ENCODE results near the gene NDUFS6.

Gene NDUFS6

DNA sequence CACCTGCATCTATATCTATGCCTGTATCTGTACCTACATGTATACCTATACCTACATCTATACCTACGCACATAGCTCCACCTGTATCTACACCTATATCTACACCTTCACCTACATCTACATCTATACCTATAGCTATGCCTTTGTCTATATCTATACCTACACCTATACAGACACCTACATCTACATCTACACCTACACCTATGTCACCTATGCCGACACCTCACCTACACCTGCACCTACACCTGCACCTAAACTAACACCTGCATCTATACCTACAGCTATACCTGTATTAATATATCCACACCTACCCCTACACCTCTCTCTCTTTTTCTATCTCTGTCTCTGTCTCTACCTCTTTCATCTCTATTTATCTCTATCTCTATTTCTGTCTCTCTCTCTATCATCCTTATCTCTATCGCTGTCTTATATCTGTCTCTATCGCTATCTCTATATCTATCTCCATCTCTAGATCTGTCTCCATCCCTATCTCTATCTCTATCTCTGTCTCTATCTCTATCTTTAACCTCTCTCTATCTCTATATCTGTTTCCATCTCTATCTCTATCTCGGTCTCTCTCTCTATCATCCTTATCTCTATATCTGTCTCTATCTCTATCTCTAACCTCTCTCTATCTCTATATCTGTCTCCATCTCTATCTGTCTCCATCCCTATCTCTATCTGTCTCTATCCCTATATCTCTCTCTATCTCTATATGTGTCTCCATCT lies 43.7 kb downstream of the NDUFS6 start:
- no peaks in the 10 kb centered on the region for H3K36me3 ChIP-seq (ENCODE audit: control insufficient read depth, insufficient read depth, low read length)
- H3K27ac ChIP-seq (ENCODE audit: insufficient read depth, low read depth, low read length, poor library complexity, severe bottlenecking), result no peak overlapping the region
- peaks cover 13% of the 10 kb centered on the region for H3K27me3 ChIP-seq (ENCODE audit: control insufficient read depth, insufficient read depth, low read length, poor library complexity, severe bottlenecking)
- H3K9me3 ChIP-seq (ENCODE audit: control insufficient read depth, low read length), result no peaks in the 10 kb centered on the region
- H3K4me3 ChIP-seq (ENCODE audit: insufficient read depth, low read depth, low read length), result no peak overlapping the region
- 92 to 93% methylated on average over 5 of the region's 5 CpGs for WGBS, 2 experiments
- peaks cover 10% of the 10 kb centered on the region for H3K4me1 ChIP-seq (ENCODE audit: control insufficient read depth, insufficient read depth, low read length)

DNA sequence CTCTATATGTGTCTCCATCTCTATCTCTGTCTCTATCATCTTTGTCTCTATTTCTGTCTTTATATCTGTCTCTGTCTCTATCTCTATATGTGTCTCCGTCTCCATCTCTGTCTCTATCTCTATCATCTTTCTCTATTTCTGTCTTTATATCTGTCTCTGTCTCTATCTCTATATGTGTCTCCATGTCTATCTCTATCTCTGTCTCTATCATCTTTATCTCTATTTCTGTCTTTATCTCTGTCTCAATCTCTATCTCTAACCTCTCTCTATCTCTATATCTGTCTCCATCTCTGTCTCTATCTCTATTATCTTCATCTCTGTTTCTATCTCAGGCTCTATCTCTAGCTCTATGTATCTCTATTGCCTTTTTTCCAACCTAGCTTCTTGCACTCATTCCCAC lies 44.5 kb downstream of the NDUFS6 start:
- H3K36me3 ChIP-seq (ENCODE audit: control insufficient read depth, insufficient read depth, low read length), result no peaks in the 10 kb centered on the region
- H3K27ac ChIP-seq (ENCODE audit: insufficient read depth, low read depth, low read length, poor library complexity, severe bottlenecking), result no peak overlapping the region
- H3K4me1 ChIP-seq (ENCODE audit: control insufficient read depth, insufficient read depth, low read length), result peaks cover 8% of the 10 kb centered on the region
- no peaks in the 10 kb centered on the region for H3K9me3 ChIP-seq (ENCODE audit: control insufficient read depth, low read length)
- H3K4me3 ChIP-seq (ENCODE audit: insufficient read depth, low read depth, low read length), result no peak overlapping the region
- peaks cover 21% of the 10 kb centered on the region for H3K27me3 ChIP-seq (ENCODE audit: control insufficient read depth, insufficient read depth, low read length, poor library complexity, severe bottlenecking)
- 89 to 91% methylated on average over 1 of the region's 1 CpG for WGBS, 2 experiments

DNA sequence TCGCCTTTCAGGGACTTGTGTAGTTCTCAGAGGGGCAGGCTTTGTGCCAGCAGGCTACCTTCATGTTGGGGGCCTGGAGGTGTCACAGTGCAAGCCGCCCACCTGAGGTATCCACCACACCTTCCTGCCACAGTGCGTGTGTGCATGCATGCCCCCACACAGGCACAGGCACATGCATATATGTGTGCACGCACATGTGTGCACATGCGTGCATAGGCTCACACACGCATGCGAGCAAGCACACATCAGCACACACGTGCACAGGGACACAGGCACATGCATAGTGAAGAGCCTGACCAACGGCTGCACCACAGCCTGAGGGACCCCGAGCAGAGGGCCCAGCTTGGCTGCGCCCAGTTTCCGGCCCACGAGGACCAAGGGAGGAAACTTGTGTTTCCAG lies 45.4 kb downstream of the NDUFS6 start:
- 89 to 91% methylated on average over 13 of the region's 13 CpGs for WGBS, 2 experiments
- H3K36me3 ChIP-seq (ENCODE audit: control insufficient read depth, insufficient read depth, low read length), result no peaks in the 10 kb centered on the region
- H3K27me3 ChIP-seq (ENCODE audit: control insufficient read depth, insufficient read depth, low read length, poor library complexity, severe bottlenecking), result peaks cover 30% of the 10 kb centered on the region
- H3K27ac ChIP-seq (ENCODE audit: insufficient read depth, low read depth, low read length, poor library complexity, severe bottlenecking), result no peak overlapping the region
- H3K9me3 ChIP-seq (ENCODE audit: control insufficient read depth, low read length), result no peaks in the 10 kb centered on the region
- no peak overlapping the region for H3K4me3 ChIP-seq (ENCODE audit: insufficient read depth, low read depth, low read length)
- peaks cover 3% of the 10 kb centered on the region for H3K4me1 ChIP-seq (ENCODE audit: control insufficient read depth, insufficient read depth, low read length)

GRCh38 chr5:1847056-1847455 lies 45.8 kb downstream of the NDUFS6 start:
- H3K4me3 ChIP-seq (ENCODE audit: insufficient read depth, low read depth, low read length), result no peak overlapping the region
- H3K27me3 ChIP-seq (ENCODE audit: control insufficient read depth, insufficient read depth, low read length, poor library complexity, severe bottlenecking), result peaks cover 34% of the 10 kb centered on the region
- no peaks in the 10 kb centered on the region for H3K36me3 ChIP-seq (ENCODE audit: control insufficient read depth, insufficient read depth, low read length)
- WGBS, 2 experiments, result 86 to 89% methylated on average over 10 of the region's 10 CpGs
- H3K27ac ChIP-seq (ENCODE audit: insufficient read depth, low read depth, low read length, poor library complexity, severe bottlenecking), result no peak overlapping the region
- peaks cover 8% of the 10 kb centered on the region for H3K4me1 ChIP-seq (ENCODE audit: control insufficient read depth, insufficient read depth, low read length)
- no peaks in the 10 kb centered on the region for H3K9me3 ChIP-seq (ENCODE audit: control insufficient read depth, low read length)

GRCh38 chr5:1847611-1848010 lies 46.4 kb downstream of the NDUFS6 start:
- H3K27me3 ChIP-seq (ENCODE audit: control insufficient read depth, insufficient read depth, low read length, poor library complexity, severe bottlenecking), result peaks cover 37% of the 10 kb centered on the region
- H3K4me3 ChIP-seq (ENCODE audit: insufficient read depth, low read depth, low read length), result no peak overlapping the region
- H3K9me3 ChIP-seq (ENCODE audit: control insufficient read depth, low read length), result no peaks in the 10 kb centered on the region
- H3K36me3 ChIP-seq (ENCODE audit: control insufficient read depth, insufficient read depth, low read length), result no peaks in the 10 kb centered on the region
- WGBS, 2 experiments, result 86% methylated on average over 9 of the region's 9 CpGs
- H3K27ac ChIP-seq (ENCODE audit: insufficient read depth, low read depth, low read length, poor library complexity, severe bottlenecking), result no peak overlapping the region
- peaks cover 8% of the 10 kb centered on the region for H3K4me1 ChIP-seq (ENCODE audit: control insufficient read depth, insufficient read depth, low read length)

- H3K36me3 ChIP-seq (ENCODE audit: control insufficient read depth, insufficient read depth, low read length), result no peaks in the 10 kb centered on the region
- H3K4me1 ChIP-seq (ENCODE audit: control insufficient read depth, insufficient read depth, low read length), result peaks cover 8% of the 10 kb centered on the region
- H3K27ac ChIP-seq (ENCODE audit: insufficient read depth, low read depth, low read length, poor library complexity, severe bottlenecking), result no peak overlapping the region
- 73 to 79% methylated on average over 29 of the region's 29 CpGs for WGBS, 2 experiments
- H3K9me3 ChIP-seq (ENCODE audit: control insufficient read depth, low read length), result no peaks in the 10 kb centered on the region
- no peak overlapping the region for H3K4me3 ChIP-seq (ENCODE audit: insufficient read depth, low read depth, low read length)
- peaks cover 41% of the 10 kb centered on the region for H3K27me3 ChIP-seq (ENCODE audit: control insufficient read depth, insufficient read depth, low read length, poor library complexity, severe bottlenecking)
These were observed 49.3 kb downstream of the NDUFS6 start for GRCh38 chr5:1850324-1851154.

- H3K9me3 ChIP-seq (ENCODE audit: control insufficient read depth, low read length), result no peaks in the 10 kb centered on the region
- no peak overlapping the region for H3K27ac ChIP-seq (ENCODE audit: insufficient read depth, low read depth, low read length, poor library complexity, severe bottlenecking)
- peaks cover 8% of the 10 kb centered on the region for H3K4me1 ChIP-seq (ENCODE audit: control insufficient read depth, insufficient read depth, low read length)
- peaks cover 41% of the 10 kb centered on the region for H3K27me3 ChIP-seq (ENCODE audit: control insufficient read depth, insufficient read depth, low read length, poor library complexity, severe bottlenecking)
- no peaks in the 10 kb centered on the region for H3K36me3 ChIP-seq (ENCODE audit: control insufficient read depth, insufficient read depth, low read length)
- H3K4me3 ChIP-seq (ENCODE audit: insufficient read depth, low read depth, low read length), result peak overlapping the region; percentile 33
- 8% methylated on average over 33 to 34 of the region's 34 CpGs for WGBS, 2 experiments
These were observed 50.2 kb downstream of the NDUFS6 start for GRCh38 chr5:1851290-1851934.

GRCh38 chr5:1852324-1852947 lies 51.2 kb downstream of the NDUFS6 start:
- Histone ChIP-seq H3K9me3 (ENCODE audit: control insufficient read depth, low read length) (no peaks in the 10 kb centered on the region), H3K27me3 (ENCODE audit: control insufficient read depth, insufficient read depth, low read length, poor library complexity, severe bottlenecking) (peaks cover 41% of the 10 kb centered on the region), H3K4me1 (ENCODE audit: control insufficient read depth, insufficient read depth, low read length) (peaks cover 8% of the 10 kb centered on the region), H3K27ac (ENCODE audit: insufficient read depth, low read depth, low read length, poor library complexity, severe bottlenecking) (no peak overlapping the region), H3K4me3 (ENCODE audit: insufficient read depth, low read depth, low read length) (no peak overlapping the region), H3K36me3 (ENCODE audit: control insufficient read depth, insufficient read depth, low read length) (no peaks in the 10 kb centered on the region)
- WGBS, 2 experiments, result 83 to 84% methylated on average over 20 to 23 of the region's 23 CpGs

DNA sequence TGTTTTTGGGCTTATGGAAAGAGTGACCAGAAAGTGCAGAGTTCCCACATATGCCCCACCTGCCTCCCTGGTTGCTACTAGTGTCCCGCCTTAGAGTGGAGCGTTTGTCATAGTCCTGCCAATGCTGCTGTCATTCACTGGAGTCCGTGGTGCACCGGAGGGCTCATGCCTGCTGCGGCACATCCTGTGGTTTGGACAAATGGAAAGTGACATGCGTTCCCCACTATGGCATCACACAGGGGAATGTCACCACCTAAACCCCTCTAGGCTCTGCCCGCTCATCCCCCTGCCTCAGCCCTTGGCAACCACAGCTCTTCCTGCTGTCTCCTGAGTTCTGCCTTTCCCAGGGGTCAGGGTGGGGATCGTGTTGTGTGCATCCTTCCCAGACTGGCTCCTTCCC lies 52.3 kb downstream of the NDUFS6 start:
- Histone ChIP-seq H3K4me3 (ENCODE audit: insufficient read depth, low read depth, low read length) (no peak overlapping the region), H3K27ac (ENCODE audit: insufficient read depth, low read depth, low read length, poor library complexity, severe bottlenecking) (no peak overlapping the region), H3K4me1 (ENCODE audit: control insufficient read depth, insufficient read depth, low read length) (peaks cover 8% of the 10 kb centered on the region), H3K27me3 (ENCODE audit: control insufficient read depth, insufficient read depth, low read length, poor library complexity, severe bottlenecking) (peaks cover 41% of the 10 kb centered on the region), H3K36me3 (ENCODE audit: control insufficient read depth, insufficient read depth, low read length) (no peaks in the 10 kb centered on the region), H3K9me3 (ENCODE audit: control insufficient read depth, low read length) (no peaks in the 10 kb centered on the region)
- WGBS, 2 experiments, result 89% methylated on average over 8 of the region's 8 CpGs

GRCh38 chr5:1855075-1855474 lies 53.9 kb downstream of the NDUFS6 start:
- Histone ChIP-seq H3K27me3 (ENCODE audit: control insufficient read depth, insufficient read depth, low read length, poor library complexity, severe bottlenecking) (peaks cover 27% of the 10 kb centered on the region), H3K4me3 (ENCODE audit: insufficient read depth, low read depth, low read length) (no peak overlapping the region), H3K27ac (ENCODE audit: insufficient read depth, low read depth, low read length, poor library complexity, severe bottlenecking) (no peak overlapping the region), H3K9me3 (ENCODE audit: control insufficient read depth, low read length) (no peaks in the 10 kb centered on the region), H3K36me3 (ENCODE audit: control insufficient read depth, insufficient read depth, low read length) (no peaks in the 10 kb centered on the region), H3K4me1 (ENCODE audit: control insufficient read depth, insufficient read depth, low read length) (peaks cover 8% of the 10 kb centered on the region)
- WGBS, 2 experiments, result 80 to 86% methylated on average over 3 of the region's 3 CpGs
